K562 (cell line): ENCODE measurements around the gene ADM2. TPM values are rescaled to one million over a fixed set of nuclear protein-coding genes. Genes with fewer than 3 reads are reported as not detected.
A peak's percentile ranks its signal among the peaks of the same experiment; 100 is the strongest.

Experiments
- ATF7 ChIP-seq: fragments of 450-650 bp; IDR thresholded peaks from 2 replicates; pipeline ENCODE4 v1.7.1; 2014; ENCODE audit warnings: mild to moderate bottlenecking, moderate library complexity
- CBX1 ChIP-seq: sonication (generic); IDR thresholded peaks from 2 replicates; pipeline ENCODE4 v1.6.1; 2016; ENCODE audit warnings: antibody characterized with exemption, low read depth, mild to moderate bottlenecking
- CTCFL ChIP-seq: IDR thresholded peaks from 2 replicates; pipeline ENCODE4 v1.6.1; 2011; ENCODE audit warnings: borderline replicate concordance, low read depth, mild to moderate bottlenecking, moderate library complexity, low read length; ENCODE audit not compliant: insufficient read depth, poor library complexity, severe bottlenecking
- ELK1 ChIP-seq: sonication (generic); formaldehyde crosslinking; IDR thresholded peaks from 2 replicates; pipeline ENCODE4 v1.8.1; 2022; ENCODE audit warnings: missing genetic modification reagents
- ETS2 ChIP-seq: IDR thresholded peaks from 2 replicates; pipeline ENCODE4 v1.6.1; 2016; ENCODE audit warnings: borderline replicate concordance, missing genetic modification characterization, mild to moderate bottlenecking, moderate library complexity, missing compliant biosample characterization; ENCODE audit not compliant: poor library complexity, severe bottlenecking
- IRF9 ChIP-seq: fragments of 450-650 bp; IDR thresholded peaks from 2 replicates; pipeline ENCODE4 v1.6.1; 2016; ENCODE audit warnings: missing biosample characterization, missing genetic modification characterization
- NCOA6 ChIP-seq: fragments of 450-650 bp; IDR thresholded peaks from 2 replicates; pipeline ENCODE4 v1.6.1; 2017; ENCODE audit warnings: mild to moderate bottlenecking
- PML ChIP-seq: IDR thresholded peaks from 2 replicates; pipeline ENCODE4 v1.6.1; 2012; ENCODE audit warnings: low read length, inconsistent platforms
- RBBP5 ChIP-seq: fragments of 200-600 bp; sonication (generic); IDR thresholded peaks from 2 replicates; pipeline ENCODE4 v1.6.1; 2012; ENCODE audit warnings: borderline replicate concordance, mild to moderate bottlenecking, low read length, control low read depth, inconsistent platforms; ENCODE audit not compliant: insufficient read depth, poor library complexity, severe bottlenecking
- RBFOX2 ChIP-seq: fragments of 200-400 bp; formaldehyde crosslinking; IDR thresholded peaks from 2 replicates; pipeline ENCODE4 v1.6.1; 2017; ENCODE audit warnings: low read depth, mild to moderate bottlenecking, low read length, moderate library complexity
- RBM14 ChIP-seq: fragments of 200-400 bp; formaldehyde crosslinking; IDR thresholded peaks from 2 replicates; pipeline ENCODE4 v1.6.1; 2018; ENCODE audit warnings: low read depth, mild to moderate bottlenecking, low read length, moderate library complexity, borderline replicate concordance; ENCODE audit not compliant: insufficient read depth
- TRIM24 ChIP-seq, 2 experiments: fragments of 450-650 bp; IDR thresholded peaks; 2 replicates each; pipeline ENCODE4 v1.6.1; 2016
- YBX1 ChIP-seq: fragments of 450-650 bp; IDR thresholded peaks from 2 replicates; pipeline ENCODE4 v1.7.1; 2016; ENCODE audit warnings: mild to moderate bottlenecking
- ZNF197 ChIP-seq: fragments of 200-800 bp; sonication (Bioruptor generic); IDR thresholded peaks from 2 replicates; pipeline ENCODE4 v1.6.1; 2016; ENCODE audit warnings: low read depth, missing genetic modification characterization, missing compliant biosample characterization
- ZNF239 ChIP-seq: fragments of 250-450 bp; sonication (Bioruptor Pico); IDR thresholded peaks from 2 replicates; pipeline ENCODE4 v1.4.0; 2020; ENCODE audit warnings: mild to moderate bottlenecking
- ZNF253 ChIP-seq: fragments of 250-450 bp; sonication (Bioruptor Pico); conservative IDR thresholded peaks from 2 replicates; pipeline ENCODE4 v1.6.1; 2021; ENCODE audit warnings: mild to moderate bottlenecking
- ZZZ3 ChIP-seq: fragments of 450-650 bp; IDR thresholded peaks from 2 replicates; pipeline ENCODE4 v1.6.1; 2016; ENCODE audit warnings: antibody characterized with exemption, mild to moderate bottlenecking, moderate library complexity
- polyA plus RNA-seq, 8 experiments: library from polyadenylated mRNA; depleted of rRNA in 4 of 8; stranded (reverse) in 5 of 8; unstranded in 3 of 8; fragments of >200 nt; fragmentation: Nextera tagmentation in 2 of 8; fragmentation: Illumina TruSeq in 1 of 8; extraction: Ambion mirVana in 2 of 8; extraction: Trizol in 1 of 8; gene quantifications; 2 replicates each; pipeline versions ENCODE4 v1.2.1 to v1.2.3, GENCODE V29; 2011 to 2014; ENCODE audit warnings: inconsistent platforms in 1 of 8, missing spikeins in 1 of 8
- total RNA-seq, 7 experiments: library from RNA; depleted of rRNA in 6 of 7; stranded (reverse); fragments of >200 nt in 6 of 7; fragmentation: Illumina TruSeq in 2 of 7; extraction: Trizol in 2 of 7; gene quantifications; 2 replicates each; pipeline versions ENCODE4 v1.2.1 to v1.2.3, GENCODE V29; 2011 to 2021; ENCODE audit warnings: low replicate concordance in 1 of 7
- TF ChIP-seq, protein P1 (sequence below): sonication (generic); formaldehyde crosslinking; IDR thresholded peaks from 2 replicates; pipeline ENCODE4 v1.8.1; 2023; ENCODE audit warnings: mild to moderate bottlenecking, missing genetic modification reagents
- TF ChIP-seq, protein P2 (sequence below): IDR thresholded peaks from 2 replicates; pipeline ENCODE4 v1.6.1; 2014; ENCODE audit warnings: antibody characterized with exemption

The ADM2 gene
- total and polyA plus RNA-seq, 9 of the 15 experiments (the other 6 are each of a cell fraction or from before 2014, with no cell fraction given) = 0.11 to 5.1 (median 0.38) TPM

DNA sequence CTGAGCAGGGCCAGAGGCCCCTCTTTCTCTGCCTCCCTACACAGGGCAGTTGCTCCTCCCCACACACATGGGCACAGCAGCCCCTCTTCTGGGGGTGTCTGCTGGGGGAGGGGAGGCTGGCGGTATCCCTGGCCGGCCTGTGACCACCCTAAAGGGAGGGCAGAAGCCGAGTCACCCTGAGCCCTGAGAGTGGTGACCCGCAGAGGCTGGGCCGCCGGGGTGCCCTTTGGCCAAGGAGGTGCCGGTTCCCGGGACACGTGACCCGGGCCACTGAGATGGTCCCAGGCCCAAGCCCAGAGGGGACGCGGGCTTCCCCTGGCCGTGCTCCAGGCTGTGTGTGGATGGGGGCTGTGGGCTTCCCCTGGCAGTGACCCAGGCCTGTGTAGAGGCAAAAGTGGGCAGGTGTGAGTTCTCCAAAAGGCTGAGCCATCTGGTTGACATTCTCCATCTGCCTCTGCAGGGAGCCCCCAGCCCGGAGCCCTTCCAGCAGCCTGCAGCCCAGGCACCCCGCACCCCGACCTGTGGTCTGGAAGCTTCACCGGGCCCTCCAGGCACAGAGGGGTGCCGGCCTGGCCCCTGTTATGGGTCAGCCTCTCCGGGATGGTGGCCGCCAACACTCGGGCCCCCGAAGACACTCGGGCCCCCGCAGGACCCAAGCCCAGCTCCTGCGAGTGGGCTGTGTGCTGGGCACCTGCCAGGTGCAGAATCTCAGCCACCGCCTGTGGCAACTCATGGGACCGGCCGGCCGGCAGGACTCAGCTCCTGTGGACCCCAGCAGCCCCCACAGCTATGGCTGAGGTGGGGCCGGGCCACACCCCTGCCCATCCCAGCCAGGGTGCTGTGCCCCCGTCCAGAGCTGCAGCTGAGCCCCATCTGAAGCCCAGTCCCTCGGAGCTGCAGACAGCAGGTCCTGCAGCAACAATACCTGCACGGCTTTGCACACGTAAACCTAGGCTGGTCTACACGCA lies 1.0 kb downstream of the ADM2 start (continued):
- TF ChIP-seq, protein P1, sequence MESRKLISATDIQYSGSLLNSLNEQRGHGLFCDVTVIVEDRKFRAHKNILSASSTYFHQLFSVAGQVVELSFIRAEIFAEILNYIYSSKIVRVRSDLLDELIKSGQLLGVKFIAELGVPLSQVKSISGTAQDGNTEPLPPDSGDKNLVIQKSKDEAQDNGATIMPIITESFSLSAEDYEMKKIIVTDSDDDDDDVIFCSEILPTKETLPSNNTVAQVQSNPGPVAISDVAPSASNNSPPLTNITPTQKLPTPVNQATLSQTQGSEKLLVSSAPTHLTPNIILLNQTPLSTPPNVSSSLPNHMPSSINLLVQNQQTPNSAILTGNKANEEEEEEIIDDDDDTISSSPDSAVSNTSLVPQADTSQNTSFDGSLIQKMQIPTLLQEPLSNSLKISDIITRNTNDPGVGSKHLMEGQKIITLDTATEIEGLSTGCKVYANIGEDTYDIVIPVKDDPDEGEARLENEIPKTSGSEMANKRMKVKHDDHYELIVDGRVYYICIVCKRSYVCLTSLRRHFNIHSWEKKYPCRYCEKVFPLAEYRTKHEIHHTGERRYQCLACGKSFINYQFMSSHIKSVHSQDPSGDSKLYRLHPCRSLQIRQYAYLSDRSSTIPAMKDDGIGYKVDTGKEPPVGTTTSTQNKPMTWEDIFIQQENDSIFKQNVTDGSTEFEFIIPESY = peak; percentile 84
- TF ChIP-seq PML = no peak
- peak; percentile 75 for TF ChIP-seq RBFOX2
- TF ChIP-seq TRIM24 (IDR thresholded peaks at IDR 0.05) = no peak
- TF ChIP-seq YBX1 = no peak
- TF ChIP-seq ZNF253 (CRISPR knock-in tag) = no peak
- no peak for TF ChIP-seq CBX1
- TF ChIP-seq ZZZ3 = no peak
- no peak for TF ChIP-seq NCOA6
- no peak for TF ChIP-seq CTCFL
- 0 out of 2 replicates have a peak, but pooled peaks have one; percentile 89 for TF ChIP-seq RBM14
- TF ChIP-seq ATF7 = no peak
- TF ChIP-seq ELK1 = no peak
- TF ChIP-seq, protein P2, sequence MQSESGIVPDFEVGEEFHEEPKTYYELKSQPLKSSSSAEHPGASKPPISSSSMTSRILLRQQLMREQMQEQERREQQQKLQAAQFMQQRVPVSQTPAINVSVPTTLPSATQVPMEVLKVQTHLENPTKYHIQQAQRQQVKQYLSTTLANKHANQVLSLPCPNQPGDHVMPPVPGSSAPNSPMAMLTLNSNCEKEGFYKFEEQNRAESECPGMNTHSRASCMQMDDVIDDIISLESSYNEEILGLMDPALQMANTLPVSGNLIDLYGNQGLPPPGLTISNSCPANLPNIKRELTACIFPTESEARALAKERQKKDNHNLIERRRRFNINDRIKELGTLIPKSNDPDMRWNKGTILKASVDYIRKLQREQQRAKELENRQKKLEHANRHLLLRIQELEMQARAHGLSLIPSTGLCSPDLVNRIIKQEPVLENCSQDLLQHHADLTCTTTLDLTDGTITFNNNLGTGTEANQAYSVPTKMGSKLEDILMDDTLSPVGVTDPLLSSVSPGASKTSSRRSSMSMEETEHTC = no peak
- no peak for TF ChIP-seq ETS2 (tag)
- no peak for TF ChIP-seq ZNF197
- no peak for TF ChIP-seq ZNF239 (CRISPR knock-in tag)
- TF ChIP-seq RBBP5 = no peak
- no peak for TF ChIP-seq IRF9
